Fibroblast of peridontal ligament (primary cell): ENCODE data around the gene IAPP.
"Not testable (repeated sequence)": the region's sequence is repeated elsewhere in the genome, so short reads cannot be mapped to it uniquely, and the experiment has no call there.

Source experiments
- DNase-seq: peaks from one replicate; pipeline ENCODE4 v3.0.0-alpha.2; 2010; ENCODE audit errors: extremely low read depth

The IAPP gene

DNA sequence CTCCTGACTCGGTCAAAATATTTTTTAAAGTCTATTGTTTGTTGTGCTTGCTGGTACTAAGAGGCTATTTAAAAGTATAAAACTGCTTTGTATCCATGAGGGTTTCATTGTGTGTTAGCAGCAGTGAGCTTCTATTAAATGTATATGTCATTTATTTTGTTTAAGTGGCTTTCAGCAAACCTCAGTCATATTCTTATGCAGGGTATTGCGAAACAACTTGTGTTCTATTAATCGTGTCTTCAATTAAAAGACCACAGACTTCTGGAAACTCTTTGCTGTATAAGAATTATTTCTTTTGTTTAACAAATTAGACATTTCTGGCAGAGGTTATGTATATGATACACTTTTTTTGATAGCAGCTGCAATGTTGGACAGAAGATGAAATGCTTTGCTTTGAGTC, 6.5 kb downstream of the IAPP start:
- no peak for DNase-seq

DNA sequence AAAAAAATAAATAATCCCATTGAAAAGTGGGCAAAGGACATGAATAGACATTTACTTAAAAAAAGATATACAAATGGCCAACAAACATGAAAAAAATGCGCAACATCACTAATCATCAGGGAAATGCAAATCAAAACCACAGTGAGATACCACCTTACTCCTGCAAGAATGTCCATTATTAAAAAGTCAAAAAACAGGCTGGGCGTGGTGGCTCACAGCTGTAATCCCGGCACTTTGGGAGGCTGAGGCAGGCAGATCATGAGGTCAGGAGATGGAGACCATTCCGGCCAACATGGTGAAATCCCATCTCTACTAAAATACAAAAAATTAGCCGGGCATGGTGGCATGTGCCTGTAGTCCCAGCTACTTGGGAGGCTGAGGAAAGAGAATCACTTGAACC, 8.6 kb downstream of the IAPP start:
- DNase-seq = not testable (repeated sequence)

DNA sequence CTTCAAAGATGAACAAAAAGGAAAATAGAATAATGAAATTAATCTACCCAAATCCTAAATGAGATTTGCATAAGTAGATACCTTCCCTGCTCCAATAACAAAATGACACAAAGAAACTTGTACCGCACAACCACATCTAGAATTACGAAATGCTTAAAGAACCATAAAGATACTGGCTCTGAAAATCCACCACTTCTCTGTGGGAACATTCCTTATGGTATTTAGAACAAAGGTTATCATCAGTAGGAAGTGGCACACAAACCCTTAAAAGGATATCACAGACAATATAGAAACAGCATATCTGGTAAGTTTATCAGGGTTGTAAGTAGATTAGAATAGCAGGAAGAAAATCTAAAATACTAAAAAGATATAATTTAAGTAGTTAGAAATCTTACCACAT, 11.6 kb downstream of the IAPP start:
- DNase-seq = no peak

DNA sequence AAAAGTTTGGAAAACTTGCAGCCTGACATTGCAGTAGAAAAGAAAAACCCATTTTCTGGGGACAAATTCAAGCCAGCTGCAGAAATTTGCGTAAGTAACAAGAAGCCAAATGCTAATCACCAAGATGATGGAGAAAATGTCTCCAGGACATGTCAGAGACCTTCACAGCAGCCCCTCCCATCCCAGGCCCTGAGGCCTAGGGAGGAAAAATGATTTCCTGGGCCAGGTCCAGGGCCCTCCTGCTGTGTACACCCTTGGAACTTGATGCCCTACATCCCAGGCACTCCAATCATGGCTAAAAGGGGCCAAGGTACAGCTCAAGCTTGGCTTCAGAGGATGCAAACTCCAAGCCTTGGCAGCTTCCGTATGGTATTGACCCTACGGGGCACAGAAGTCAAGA, 14.5 kb downstream of the IAPP start:
- DNase-seq = no peak

DNA sequence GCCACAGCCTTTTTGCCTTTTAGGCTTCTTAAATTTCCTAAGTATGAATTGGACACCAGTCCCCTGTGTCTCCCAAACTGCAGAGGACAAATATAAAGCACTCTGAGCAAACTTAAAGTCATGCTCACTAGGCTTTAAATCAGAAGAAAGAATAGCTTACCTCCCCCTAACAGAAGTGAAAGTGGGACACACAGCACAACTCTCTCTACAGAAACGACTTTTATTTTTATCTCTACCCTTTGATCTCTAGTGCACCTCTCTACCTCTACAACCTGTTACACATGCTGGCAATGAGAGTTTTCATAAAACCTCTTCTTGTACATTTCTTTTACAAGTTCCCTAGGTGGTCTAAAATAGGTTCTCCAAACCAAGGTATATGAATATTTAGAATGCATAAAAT, 19.7 kb downstream of the IAPP start:
- DNase-seq = no peak

DNA sequence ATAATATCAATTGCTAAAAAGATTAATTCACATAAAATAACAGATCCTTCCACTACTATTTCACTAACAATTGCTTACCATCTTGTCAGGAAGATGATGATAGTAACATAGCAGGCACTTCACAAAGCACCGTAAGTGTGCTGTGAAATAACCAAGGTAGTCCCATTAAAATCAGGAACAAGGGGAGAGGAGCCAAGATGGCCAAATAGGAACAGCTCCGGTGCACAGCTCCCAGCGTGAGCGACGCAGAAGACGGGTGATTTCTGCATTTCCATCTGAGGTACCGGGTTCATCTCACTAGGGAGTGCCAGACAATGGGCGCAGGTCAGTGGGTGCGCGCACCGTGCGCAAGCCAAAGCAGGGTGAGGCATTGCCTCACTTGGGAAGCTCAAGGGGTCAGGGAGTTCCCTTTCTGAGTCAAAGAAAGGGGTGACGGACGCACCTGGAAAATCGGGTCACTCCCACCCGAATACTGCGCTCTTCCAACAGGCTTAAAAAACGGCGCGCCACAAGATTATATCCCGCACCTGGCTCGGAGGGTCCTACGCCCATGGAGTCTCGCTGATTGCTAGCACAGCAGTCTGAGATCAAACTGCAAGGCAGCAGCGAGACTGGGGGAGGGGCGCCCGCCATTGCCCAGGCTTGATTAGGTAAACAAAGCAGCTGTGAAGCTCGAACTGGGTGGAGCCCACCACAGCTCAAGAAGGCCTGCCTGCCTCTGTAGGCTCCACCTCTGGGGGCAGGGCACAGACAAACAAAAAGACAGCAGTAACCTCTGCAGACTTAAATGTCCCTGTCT, 22.3 kb downstream of the IAPP start:
- not testable (repeated sequence) for DNase-seq

DNA sequence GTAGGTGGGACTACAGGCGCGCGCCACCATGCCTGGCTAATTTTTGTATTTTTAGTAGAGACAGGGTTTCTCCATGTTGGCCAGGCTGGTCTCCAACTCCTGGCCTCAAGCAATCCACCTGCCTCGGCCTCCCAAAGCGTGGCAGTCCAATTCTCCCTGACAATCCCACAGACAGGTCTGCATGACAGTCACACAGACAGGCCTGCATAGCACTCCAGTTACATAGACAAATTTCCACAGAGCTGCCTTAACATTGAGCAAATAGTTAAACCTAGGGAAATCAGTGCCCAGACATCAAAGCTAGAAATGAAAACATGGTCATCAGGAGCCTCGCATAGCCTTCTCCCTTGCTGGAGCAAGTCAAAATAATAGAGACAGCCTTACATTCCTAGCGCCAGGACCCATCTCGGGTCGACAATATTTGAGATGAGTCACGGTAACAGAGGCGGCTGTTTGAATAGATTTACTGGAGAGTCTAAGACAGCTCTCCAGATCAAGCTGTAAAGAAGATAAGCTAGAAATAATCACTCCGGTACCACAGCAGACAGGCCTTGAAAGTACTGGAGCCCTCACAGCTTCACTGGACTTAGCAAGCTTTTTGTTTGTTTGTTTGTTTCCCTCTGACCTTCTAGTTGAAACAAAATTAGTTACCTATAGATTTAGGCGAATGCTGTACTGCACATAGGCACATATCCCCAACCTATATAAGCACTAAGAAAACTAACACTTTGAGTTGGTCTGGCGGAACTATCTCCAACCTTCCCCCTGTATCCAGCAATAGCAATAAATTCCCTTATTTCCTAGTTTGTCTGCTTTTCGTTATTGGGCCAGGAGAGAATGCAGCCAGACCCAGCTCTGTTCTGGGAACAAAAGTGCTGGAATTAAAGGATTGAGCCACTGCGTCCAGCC, 40.9 kb downstream of the IAPP start:
- no peak for DNase-seq

DNA sequence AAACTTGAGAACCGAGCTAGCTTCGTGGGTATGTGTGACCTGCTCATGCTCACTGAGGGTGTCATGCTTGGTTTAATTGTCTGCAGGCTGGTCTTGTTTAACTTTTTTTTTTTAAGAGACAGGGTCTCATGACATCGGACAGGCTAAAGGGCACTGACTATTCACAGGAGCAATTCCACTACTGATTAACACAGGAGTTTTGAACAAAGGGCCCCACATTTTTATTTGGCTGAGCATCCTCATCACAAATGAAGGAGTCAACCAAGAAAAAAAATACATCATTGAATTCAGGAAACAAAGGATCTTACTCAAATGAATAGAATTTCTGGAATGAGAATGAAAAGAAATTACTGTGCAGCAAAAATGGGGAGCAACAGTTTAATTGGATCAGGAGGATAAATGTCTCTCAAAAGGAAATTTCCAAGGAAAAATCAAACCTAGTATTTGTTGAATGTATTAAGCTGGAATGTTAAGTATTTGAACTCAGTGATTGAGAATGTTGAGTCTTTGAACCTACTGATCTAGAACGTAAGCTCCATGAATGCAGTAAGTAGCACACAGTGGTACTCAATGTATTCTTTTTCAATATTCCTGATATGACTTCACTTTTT, 43.9 kb downstream of the IAPP start:
- no peak for DNase-seq

DNA sequence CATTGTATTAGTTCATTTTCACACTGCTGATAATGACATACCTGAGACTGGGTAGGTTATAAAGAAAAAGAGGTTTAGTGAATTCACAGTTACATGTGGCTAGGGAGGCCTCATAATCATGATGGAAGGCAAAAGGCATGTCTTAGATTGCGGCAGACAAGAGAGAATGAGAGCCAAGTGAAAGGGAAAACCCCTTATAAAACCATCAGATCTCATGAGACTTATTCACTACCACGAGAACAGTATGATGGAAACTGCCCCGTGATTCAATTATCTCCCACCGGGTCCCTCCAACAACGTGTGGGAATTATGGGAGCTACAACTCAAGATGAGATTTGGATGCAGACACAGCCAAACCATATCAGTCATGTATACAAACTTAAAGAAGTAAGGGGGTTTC, 45.7 kb downstream of the IAPP start:
- not testable (repeated sequence) for DNase-seq

DNA sequence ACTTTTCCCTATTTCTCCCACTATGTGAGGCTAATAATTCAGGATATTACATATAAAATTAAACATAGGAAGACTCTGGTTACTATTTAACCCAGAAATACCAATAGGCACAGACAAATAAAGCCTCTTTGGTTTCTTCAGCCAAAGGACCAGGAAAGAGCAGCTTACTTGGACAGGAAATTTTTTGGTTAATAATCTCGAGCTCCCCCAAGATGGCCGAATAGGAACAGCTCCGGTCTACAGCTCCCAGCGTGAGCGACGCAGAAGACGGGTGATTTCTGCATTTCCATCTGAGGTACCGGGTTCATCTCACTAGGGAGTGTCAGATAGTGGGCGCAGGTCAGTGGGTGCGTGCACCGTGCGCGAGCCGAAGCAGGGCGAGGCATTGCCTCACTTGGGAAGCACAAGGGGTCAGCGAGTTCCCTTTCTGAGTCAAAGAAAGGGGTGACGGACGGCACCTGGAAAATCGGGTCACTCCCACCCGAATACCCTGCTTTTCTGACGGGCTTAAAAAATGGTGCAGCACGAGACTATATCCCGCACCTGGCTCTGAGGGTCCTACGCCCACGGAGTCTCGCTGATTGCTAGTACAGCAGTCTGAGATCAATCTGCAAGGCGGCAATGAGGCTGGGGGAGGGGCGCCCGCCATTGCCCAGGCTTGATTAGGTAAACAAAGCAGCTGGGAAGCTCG, 46.5 kb downstream of the IAPP start:
- not testable (repeated sequence) for DNase-seq

DNA sequence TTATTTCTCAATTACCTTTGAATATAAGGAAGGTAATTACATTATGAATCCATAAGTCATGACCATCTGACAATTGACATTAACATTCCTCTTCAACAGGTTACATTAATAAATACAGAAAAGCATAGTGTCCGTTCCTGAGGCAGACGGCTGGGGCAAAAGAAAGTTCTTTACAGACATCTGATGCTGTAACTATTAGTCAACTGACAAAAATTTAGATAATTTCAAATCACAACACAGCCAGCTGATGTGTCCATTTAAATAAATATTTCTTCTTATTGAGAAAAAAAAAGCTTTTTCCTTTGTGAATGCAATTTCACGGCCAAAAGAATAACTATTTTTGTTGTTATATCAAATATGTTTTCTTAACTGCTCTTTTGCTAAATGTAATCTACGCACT, 55.5 kb downstream of the IAPP start:
- DNase-seq = peak; percentile 9
